Loucy (cell line): Measurements from ENCODE around the gene PRKD2.

Source experiments
- CTCF ChIP-seq: fragments of 200-600 bp; sonication (generic); conservative IDR thresholded peaks from 2 replicates; pipeline ENCODE4 v1.5.1; 2014; ENCODE audit warnings: mild to moderate bottlenecking, antibody characterized with exemption, low read length
- EZH2phosphoT487 ChIP-seq: fragments of 200-600 bp; IDR thresholded peaks from 2 replicates; pipeline ENCODE4 v1.6.1; 2018; ENCODE audit warnings: antibody characterized with exemption, mild to moderate bottlenecking, moderate library complexity, borderline replicate concordance

DNA sequence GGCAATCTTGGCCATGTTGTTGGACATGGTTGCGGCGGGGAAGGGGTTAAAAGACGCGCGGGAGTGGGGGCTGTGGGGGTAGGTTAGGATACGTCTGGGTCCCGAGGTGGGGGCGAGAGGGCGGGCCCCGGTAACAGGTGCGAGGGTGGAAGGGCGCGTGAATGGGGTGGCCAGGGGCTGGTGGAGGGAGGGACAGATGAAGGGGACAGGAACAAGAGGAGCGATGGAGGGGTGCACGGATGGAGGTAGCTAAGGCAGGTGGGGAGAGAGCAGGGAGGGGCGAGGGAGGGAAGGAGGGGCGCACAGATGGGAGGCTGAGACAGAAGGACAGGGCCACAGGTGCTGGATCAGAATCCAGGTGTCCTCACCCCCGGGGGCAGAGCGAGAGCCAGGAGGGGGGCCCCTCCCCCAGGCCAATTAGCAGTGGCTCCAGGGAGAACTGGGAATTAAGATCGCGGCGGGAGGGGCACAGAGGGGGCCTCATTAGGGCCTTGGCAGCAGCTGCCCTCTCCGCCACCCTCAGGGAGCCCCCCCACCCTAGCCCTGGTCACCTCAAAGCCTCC is 82.2 kb downstream of the PRKD2 start:
- TF ChIP-seq CTCF (no peak), EZH2phosphoT487 (no peak)
